ENCODE measurements around the gene OR4E2. TPM values are rescaled to one million over a fixed set of nuclear protein-coding genes. Genes with fewer than 3 reads are reported as not detected.
"Not testable (repeated sequence)": the region's sequence is repeated elsewhere in the genome, so short reads cannot be mapped to it uniquely, and the experiment has no call there.

The OR4E2 gene
- total and polyA plus RNA-seq, 10 donors = not detected

DNA sequence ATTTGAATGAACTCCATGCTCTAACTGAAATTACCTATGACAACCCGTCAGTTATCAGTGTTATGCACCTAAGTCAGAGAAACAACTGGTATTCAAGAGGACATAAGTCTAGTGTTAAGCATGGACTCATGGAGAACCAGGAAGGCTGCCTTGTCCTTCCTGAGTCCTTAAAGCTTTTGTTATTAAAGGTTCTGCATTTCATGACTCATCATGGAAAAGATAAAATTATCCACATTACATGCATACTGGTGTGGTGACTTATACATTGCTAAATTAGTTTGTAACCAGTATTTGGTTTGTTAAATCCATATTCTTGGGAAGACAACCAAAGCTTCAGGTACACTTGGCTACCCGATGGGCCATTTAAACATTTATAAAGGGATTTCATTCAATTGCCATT lies 26.4 kb downstream of the OR4E2 start:
- H3K4me3 ChIP-seq = no peak overlapping the region
- no peaks in the 10 kb centered on the region for H3K36me3 ChIP-seq
- TF ChIP-seq POLR2AphosphoS5 (IDR thresholded peaks at IDR 0.05) = no peak
- TF ChIP-seq, protein P1, sequence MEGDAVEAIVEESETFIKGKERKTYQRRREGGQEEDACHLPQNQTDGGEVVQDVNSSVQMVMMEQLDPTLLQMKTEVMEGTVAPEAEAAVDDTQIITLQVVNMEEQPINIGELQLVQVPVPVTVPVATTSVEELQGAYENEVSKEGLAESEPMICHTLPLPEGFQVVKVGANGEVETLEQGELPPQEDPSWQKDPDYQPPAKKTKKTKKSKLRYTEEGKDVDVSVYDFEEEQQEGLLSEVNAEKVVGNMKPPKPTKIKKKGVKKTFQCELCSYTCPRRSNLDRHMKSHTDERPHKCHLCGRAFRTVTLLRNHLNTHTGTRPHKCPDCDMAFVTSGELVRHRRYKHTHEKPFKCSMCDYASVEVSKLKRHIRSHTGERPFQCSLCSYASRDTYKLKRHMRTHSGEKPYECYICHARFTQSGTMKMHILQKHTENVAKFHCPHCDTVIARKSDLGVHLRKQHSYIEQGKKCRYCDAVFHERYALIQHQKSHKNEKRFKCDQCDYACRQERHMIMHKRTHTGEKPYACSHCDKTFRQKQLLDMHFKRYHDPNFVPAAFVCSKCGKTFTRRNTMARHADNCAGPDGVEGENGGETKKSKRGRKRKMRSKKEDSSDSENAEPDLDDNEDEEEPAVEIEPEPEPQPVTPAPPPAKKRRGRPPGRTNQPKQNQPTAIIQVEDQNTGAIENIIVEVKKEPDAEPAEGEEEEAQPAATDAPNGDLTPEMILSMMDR (IDR thresholded peaks at IDR 0.05 in 8 of 11, conservative IDR thresholded peaks at IDR 0.05 in 3 of 11) = no peak
- no peak for TF ChIP-seq POLR2A (IDR thresholded peaks at IDR 0.05)
- H3K4me1 ChIP-seq = no peaks in the 10 kb centered on the region
- no peak for DNase-seq
- peaks cover 0 to 9% (median 0%) of the 10 kb centered on the region in 7 donors for H3K27me3 ChIP-seq (replicated peaks in 1 of 7)
- no peak overlapping the region for H3K27ac ChIP-seq
- intact Hi-C loops (cut with DNase I; ENCODE audit: low total_unique reads) = no loop called here
- peaks cover 0 to 18% (median 12%) of the 10 kb centered on the region in 8 donors for H3K9me3 ChIP-seq
- WGBS, 5 donors = 73 to 86% (median 83%) methylated on average over 2 of the region's 2 CpGs

DNA sequence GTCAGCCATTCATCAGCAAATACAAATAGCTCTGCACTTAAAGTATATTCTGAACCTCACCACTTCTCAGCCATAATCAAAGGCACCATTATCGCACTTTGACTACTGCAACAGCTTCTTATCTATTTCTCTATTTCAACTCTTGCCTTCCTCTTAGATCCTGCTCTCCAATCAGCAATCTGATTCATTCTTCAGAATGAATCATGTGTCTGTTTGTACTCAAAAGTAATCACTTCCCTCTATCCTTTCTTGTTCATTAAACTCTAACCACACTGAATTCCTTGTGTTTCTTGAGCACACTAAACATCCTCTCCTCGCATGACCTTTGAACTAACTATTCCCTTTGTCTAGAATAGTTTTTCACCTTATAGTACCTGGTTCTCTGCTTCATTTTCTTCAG lies 32.8 kb downstream of the OR4E2 start:
- DNase-seq = no peak
- Histone ChIP-seq H3K27me3 (replicated peaks in 1 of 7) (peaks cover 0 to 22% (median 0%) of the 10 kb centered on the region in 7 donors), H3K4me3 (no peak overlapping the region), H3K27ac (no peak overlapping the region), H3K9me3 (peaks cover 0 to 8% (median 0%) of the 10 kb centered on the region in 8 donors), H3K4me1 (no peaks in the 10 kb centered on the region), H3K36me3 (no peaks in the 10 kb centered on the region)
- TF ChIP-seq POLR2AphosphoS5 (IDR thresholded peaks at IDR 0.05) (no peak), POLR2A (IDR thresholded peaks at IDR 0.05) (no peak)
- TF ChIP-seq, protein P1 (IDR thresholded peaks at IDR 0.05 in 8 of 11, conservative IDR thresholded peaks at IDR 0.05 in 3 of 11) = no peak
- intact Hi-C loops (cut with DNase I; ENCODE audit: low total_unique reads) = no loop called here
- WGBS, 5 donors = 86 to 97% (median 88%) methylated on average over 2 of the region's 2 CpGs

DNA sequence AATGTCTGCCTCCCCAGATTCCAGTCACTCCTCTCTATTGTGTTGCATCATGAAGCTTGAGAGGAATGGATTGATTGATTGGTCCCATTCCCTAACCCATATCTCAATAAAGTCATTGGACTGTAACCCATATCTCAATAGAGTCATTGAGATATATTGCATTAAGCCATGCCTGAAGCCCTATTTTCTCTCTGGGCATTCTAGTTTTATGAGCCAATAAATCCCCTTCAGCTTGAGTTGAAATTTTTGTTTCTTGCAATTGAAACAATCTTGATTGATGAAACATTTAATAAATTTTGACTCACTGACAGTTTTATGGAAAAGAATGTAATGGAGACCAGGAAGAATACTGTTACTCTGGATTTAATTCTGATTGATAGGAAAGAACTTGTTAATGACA lies 40.8 kb downstream of the OR4E2 start:
- Histone ChIP-seq H3K4me3 (no peak overlapping the region), H3K27me3 (replicated peaks in 1 of 7) (peaks cover 0 to 16% (median 0%) of the 10 kb centered on the region in 7 donors), H3K36me3 (no peaks in the 10 kb centered on the region), H3K9me3 (peaks cover 0 to 11% (median 3%) of the 10 kb centered on the region in 8 donors), H3K4me1 (no peaks in the 10 kb centered on the region), H3K27ac (no peak overlapping the region)
- TF ChIP-seq POLR2AphosphoS5 (IDR thresholded peaks at IDR 0.05) (no peak), POLR2A (IDR thresholded peaks at IDR 0.05) (no peak)
- TF ChIP-seq, protein P1 (IDR thresholded peaks at IDR 0.05 in 8 of 11, conservative IDR thresholded peaks at IDR 0.05 in 3 of 11) = no peak
- intact Hi-C loops (cut with DNase I; ENCODE audit: low total_unique reads) = no loop called here
- DNase-seq = no peak

DNA sequence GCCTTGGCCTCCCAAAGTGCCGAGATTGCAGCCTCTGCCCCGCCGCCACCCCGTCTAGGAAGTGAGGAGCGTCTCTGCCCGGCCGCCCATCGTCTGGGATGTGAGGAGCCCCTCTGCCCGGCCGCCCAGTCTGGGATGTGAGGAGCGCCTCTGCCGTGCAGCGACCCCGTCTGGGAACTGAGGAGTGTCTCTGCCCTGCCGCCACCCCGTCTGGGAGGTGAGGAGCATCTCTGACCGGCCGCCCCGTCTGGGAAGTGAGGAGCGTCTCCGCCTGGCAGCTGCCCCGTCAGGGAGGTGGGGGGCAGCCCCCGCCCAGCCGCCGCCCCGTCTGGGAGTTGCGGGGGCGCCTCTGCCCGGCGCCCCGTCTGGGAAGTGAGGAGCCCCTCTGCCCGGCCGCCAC lies 44.0 kb downstream of the OR4E2 start:
- peaks cover 0 to 11% (median 3%) of the 10 kb centered on the region in 8 donors for H3K9me3 ChIP-seq
- intact Hi-C loops (cut with DNase I; ENCODE audit: low total_unique reads); H3K4me1 ChIP-seq; H3K27ac ChIP-seq; DNase-seq; H3K36me3 ChIP-seq; H3K4me3 ChIP-seq: not testable (repeated sequence)
- 92 to 97% (median 96%) methylated on average over 10 to 33 of the region's 33 CpGs for WGBS, 5 donors
- H3K27me3 ChIP-seq (replicated peaks in 1 of 7) = peaks cover 0 to 11% (median 0%) of the 10 kb centered on the region in 7 donors

DNA sequence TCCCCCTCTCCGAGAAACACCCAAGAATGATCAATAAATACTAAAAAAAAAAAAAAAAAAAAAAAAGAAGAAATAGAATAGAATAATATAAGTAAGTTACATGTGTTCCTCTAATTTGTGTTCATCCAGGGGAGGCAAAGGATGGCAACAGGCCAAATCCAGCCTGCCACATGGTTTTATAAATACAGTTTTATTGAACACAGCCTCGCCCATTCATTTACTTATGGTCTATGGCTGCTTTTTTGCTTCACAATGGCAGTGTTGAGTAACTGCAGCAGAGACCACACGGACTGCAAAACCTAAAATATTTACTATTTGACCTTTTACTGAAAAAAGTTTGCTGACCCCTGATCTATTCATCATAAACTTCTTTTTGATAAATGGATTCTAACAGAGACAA lies 44.9 kb downstream of the OR4E2 start:
- H3K4me1 ChIP-seq; intact Hi-C loops (cut with DNase I; ENCODE audit: low total_unique reads); H3K27ac ChIP-seq; H3K36me3 ChIP-seq; DNase-seq; H3K4me3 ChIP-seq: not testable (repeated sequence)
- Histone ChIP-seq H3K27me3 (replicated peaks in 1 of 7) (peaks cover 0 to 11% (median 0%) of the 10 kb centered on the region in 7 donors), H3K9me3 (peaks cover 0 to 11% (median 3%) of the 10 kb centered on the region in 8 donors)
- WGBS, 5 donors = 51 to 84% (median 76%) methylated on average over 2 to 3 of the region's 3 CpGs

Measured in spleen (tissue), 11 donors.